GM19023 (cell line): ENCODE results near the gene UGT2B10.

ENCODE experiments used
- ATAC-seq: cut with Tn5 transposase; IDR thresholded peaks from one replicate; pipeline ENCODE4 v1.9.1; 2021; ENCODE audit warnings: mild to moderate bottlenecking, moderate library complexity; ENCODE audit not compliant: unreplicated experiment

UGT2B10 gene

DNA sequence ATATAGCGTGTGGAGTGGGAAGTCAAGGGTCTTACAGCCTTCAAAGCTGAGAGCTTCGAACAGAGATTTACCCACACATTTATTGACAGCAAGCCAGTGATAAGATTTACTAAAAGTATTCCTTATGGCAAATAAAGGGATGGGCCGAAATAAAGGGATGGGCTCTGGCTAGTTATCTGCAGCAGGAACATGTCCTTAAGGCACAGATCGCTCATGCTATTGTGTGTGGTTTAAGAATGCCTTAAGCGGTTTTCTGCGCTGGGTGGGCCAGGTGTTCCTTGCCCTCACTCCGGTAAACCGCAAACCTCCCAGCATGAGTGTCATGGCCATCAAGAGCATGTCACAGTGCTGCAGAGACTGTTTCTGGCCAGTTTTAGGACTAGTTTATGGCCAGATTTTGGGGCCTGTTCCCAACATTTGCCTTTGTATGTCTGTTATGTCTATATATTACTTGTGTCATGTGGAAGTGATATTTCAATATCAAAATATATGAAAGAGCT lies 53.5 kb downstream of the UGT2B10 start:
- ATAC-seq = no peak

DNA sequence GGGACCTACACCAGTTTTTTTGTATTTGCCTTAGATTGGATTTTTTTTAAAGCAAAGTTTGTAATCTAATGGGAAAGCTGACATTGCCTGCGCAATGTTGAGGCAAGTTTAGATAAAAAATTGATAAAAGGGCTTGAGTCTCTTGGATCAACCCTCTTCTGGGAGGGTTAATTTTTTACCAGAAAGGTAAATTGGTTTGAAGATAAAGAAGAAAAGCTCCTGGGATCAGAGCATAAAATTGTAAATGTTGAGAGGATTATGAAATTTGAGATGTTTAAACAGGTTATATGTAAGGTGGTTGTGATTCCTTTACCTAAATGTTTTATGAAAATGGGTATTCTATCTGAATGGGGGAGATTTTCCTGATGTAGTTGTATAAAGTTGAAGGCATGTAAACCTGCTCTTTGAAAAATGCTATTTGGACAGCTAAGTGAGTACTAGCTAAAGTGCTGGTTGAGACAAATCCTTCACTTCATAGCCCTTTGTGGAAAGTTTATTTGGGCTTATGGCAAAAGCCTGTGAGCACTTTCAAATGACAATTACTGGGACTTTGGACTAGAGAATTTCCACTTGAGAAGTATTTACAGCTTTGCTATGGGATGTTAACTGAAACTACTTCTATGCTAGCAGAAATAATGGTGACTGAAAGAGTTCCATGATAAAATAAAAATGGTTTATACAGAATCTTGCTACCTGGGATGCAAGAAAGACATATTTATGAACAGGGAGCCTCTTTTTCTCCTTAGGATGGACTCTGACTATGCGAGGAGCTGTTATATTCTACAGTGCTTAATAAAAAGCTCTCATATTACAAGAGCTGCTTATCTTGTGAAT lies 56.2 kb downstream of the UGT2B10 start:
- ATAC-seq = no peak

DNA sequence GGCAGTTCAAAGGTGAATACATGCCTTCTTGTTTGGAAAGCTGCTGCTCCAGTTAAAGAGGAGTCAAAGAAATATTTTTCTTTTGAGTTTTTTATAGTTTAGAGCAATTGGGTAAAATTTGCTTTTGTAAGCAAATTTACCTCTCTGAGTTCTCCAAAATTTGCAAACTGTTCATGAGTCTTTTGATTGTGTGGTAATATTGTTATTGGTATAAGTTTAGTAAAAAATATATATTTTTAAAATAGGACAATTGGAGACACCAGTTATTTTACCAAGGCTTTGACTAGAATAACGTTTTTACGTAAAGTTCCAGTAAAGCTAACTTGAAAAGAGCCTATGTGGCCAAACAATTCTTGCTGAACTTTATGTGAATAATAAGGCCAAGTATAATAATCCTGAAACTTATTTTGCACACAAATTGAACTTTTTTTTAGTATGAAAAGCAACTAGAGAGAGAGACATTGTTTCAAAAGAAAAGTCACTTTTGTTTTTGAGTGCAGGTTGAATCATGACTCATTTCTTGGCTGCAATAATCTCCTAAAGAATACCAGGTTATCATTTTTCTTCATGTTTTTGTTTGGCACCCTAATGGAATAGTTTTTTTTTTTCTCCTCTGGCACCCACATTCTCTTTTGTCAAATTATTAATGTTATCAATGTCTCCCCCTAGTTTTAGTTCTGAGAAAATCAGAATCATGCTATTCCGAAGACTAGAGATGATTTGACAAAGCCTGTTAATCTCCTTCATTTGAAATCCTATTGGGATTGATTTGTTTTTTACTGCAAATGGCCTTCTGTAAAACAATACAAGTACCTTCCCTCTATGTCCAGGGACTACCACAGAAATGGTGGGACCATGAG lies 57.1 kb downstream of the UGT2B10 start:
- no peak for ATAC-seq

DNA sequence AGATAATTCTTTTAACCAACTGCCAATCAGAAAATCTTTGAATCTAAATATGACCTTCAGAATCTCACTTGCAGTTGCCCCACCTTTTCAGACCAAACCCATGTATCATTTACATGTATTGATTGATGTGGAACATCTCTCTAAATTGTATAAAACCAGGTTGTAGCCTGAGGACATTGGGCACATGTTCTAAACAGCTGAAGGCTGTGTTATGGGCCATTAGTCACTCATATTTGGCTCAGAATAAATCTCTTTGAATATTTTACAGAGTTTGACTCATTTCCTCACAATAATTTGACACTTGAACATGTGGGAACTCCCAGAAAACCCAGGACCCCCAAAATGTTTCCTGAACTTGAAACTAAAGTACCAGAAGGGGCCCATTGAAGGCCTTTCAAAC lies 58.7 kb downstream of the UGT2B10 start:
- ATAC-seq = no peak

DNA sequence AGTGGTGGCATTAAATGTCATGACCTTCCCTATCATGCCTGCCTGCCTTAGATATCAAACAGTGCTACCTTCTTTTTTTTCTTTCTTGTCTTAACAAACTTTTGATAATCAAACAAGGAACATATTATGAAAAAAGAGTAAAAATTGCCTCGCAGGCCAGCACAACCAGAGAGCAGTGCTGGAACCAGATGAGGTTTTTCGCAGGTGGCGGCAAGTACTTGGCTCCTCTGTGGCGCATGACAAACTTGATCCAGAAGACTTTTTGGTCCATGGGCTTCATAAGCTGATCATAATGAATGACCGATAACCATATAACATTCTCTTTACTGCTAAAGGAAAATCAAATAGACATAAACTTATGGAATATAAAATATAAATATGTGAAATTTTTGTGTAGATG lies 61.8 kb downstream of the UGT2B10 start:
- no peak for ATAC-seq

DNA sequence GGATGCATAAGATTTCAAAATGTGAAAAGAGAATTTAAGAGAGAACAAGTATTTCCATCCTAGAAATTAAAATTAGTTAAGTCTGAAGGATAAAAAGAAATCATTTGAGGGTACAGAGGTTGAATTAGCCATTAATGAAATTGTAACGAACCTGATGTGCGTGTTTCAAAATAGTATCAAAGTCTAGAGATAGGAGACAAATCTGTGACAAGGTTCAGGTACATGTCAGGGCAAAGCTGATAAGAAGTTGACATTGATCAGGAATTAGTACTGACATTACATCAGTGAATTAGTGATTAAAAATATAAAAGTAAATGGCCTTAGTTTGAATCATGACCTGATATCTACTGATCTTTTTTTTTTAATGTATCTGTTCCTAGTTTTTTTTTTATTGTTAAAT lies 62.3 kb downstream of the UGT2B10 start:
- ATAC-seq = no peak
